Stimulated activated CD8-positive, alpha-beta memory T cell treated with anti-CD3 and anti-CD28 coated beads, Interleukin-7, amount 100 ng/mL, for 48 hours (primary cell): Measurements from ENCODE around the gene IQCF2.
"Not testable (repeated sequence)": the region's sequence is repeated elsewhere in the genome, so short reads cannot be mapped to it uniquely, and the experiment has no call there.

Experiments used
- DNase-seq, 2 donors: peaks; one replicate each; pipeline ENCODE4 v3.0.0-alpha.2; 2020; ENCODE audit warnings: low read depth in 1 of 2; ENCODE audit errors: extremely low read depth in 1 of 2

The IQCF2 gene

GRCh38 chr3:51875501-51875900, 14.1 kb downstream of the IQCF2 start, which contains the start of gene IQCF5:
IQCF5 (minus strand) TSS chr3:51875601; CDS start chr3:51875531, 70 bp downstream.
- DNase-seq: no peak

GRCh38 chr3:51876186-51876585, 14.8 kb downstream of the IQCF2 start:
- DNase-seq: no peak

GRCh38 chr3:51879937-51880336, 18.5 kb downstream of the IQCF2 start:
- no peak for DNase-seq

DNA sequence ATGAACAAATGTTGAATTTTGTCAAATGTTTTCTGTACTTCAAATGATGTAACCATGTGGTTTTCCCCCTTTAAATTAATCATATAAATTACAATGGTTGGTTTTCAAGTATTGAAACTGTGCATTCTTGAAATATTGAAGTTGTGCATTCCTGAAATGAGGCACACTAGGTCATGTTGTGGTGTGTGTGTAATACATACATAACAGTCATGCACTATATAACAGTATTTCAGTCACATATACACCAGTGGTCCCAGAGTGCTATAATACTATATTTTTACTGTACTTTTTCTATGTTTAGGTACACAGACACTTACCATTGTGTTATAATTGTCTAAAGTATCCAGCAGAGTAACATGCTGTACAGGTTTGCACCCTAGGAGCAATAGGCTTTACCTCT, 25.0 kb downstream of the IQCF2 start:
- DNase-seq: no peak

DNA sequence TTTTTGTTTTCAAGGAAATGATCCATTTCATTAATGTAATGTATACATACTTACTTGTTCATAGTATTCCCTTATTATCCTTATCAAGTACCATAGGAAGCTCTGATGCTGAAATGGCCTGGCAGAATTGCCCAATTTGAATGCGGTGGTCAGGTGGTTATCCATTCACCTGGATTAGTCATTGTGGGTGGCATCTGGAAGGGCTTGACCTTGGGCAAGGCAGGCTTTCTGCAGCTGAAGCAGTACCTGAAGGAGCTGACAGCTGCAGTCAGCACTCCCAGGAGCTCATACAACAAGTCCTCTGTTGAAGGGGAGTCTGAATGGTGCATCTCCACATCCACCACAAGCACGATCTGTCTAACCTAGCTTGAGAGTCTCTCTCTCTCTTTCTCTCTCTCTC, 26.2 kb downstream of the IQCF2 start:
- DNase-seq: no peak

GRCh38 chr3:51888463-51889105, 27.2 kb downstream of the IQCF2 start:
- DNase-seq: no peak

DNA sequence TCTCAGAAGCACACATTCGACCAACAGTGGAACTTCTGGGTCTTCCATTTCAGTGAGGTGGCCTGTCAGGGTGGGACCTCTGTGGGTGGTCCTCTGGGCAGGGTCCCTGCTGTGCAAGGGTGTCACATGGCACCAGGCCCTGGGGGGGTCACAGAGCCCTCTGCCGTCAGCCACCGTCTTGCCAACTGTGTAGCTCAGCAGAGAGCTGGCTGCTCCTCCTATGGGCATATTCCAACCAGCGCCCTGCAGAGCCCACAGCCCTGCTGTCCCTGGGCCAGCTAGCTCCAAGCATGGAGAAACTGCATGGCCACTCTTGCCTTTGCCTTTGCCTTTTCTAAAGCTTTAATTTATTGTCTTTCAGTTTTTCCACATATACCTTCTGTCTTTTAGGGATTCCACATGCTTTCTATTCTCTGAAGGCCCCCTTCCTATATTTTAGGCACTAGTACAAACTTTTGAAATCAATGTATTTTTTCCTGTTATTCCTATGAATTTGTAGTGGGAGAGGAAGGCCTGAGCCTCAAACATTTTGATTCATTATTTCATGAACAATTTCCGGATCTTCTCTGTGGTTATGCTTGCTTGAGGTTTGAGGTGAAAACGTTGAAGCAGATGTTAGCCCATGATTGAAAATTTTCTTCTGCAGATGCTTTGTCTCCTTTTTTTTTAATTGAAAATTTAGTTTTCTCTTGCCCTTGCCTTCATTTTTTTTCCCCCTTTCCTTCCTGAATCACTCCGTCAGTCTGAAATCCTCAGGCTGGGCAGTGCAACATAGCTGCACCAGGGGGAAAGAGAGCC, 30.0 kb downstream of the IQCF2 start:
- no peak for DNase-seq

DNA sequence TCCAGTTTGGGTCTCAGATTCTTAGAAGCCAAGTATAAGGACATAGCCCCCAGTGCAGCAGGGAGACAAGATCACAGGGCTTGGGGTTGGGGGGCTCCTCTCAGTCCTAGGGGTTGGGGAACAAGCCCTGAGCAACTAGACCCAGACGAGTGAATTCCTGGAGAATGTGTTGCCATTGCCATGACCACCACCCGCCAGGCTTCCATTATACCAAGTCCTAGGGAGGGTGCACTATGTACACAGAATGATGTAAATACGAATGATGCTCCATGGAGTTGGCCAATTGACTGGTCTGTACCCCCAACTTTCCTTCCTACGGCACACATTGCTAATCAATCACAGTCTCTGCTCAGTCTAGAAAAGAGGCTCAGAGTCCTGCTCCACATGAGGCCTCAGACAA, 33.0 kb downstream of the IQCF2 start:
- DNase-seq: no peak

GRCh38 chr3:51894939-51895338, 33.5 kb downstream of the IQCF2 start:
- no peak for DNase-seq

DNA sequence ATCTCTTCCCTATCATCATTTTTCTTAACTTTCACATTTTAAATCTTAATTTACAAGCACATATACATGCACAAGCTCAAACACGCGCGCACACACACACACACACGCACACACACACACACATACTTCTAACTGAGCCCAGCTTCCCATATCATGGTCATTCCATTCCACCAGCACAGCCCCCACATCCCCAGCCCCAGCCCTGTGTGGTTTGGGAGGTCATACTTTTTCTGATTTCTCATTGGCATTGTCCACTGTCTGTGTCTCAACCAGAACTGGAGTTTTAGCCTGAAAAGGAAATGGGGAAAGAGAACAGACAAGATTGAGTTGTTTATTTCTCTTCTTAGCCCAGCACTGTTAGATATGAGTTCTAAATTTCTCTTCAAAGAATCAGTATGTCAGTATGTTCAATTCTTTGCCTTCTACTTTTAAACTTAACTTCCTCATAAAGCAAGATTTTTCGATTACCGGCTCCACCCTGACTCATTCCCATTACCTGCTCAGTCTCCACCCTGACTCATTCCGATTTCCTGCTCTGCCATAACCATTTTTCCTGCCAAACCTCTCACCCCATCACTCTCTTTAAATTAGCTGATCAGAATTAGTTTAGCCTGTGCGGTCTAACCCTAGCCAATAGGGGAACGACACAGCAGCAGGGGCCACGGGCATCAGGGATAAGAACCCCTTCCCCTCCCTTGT, 35.3 kb downstream of the IQCF2 start:
- no peak for DNase-seq

- no peak for DNase-seq
Observed at GRCh38 chr3:51897391-51897790, 36.0 kb downstream of the IQCF2 start.

DNA sequence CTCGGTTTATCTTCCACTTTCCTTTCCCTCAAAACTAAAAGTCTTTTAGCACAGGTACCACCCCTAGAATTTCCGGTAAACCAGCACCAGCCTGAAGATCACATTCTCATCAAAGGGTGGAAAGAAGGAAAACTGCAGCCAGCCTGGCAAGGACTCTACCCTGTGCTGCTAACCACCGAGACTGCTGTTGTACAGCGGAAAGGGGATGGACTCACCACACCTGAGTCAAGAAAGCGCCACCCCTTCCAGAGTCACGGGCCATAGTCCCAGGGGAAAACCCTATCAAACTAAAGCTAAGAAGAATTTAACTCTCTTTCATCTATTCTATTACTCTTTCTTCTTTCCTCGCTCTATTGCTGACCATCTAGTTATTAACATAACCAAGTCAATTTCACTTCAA, 38.6 kb downstream of the IQCF2 start:
- DNase-seq: not testable (repeated sequence)

GRCh38 chr3:51902361-51902760, 40.9 kb downstream of the IQCF2 start:
- DNase-seq: peak in 1 of 2 donors; percentile 42

- no peak for DNase-seq
Observed at GRCh38 chr3:51904034-51904823, 42.8 kb downstream of the IQCF2 start.

- no peak for DNase-seq
Observed at GRCh38 chr3:51908026-51908425, 46.6 kb downstream of the IQCF2 start.
